Activated CD8-positive, alpha-beta memory T cell treated with anti-CD3 and anti-CD28 coated beads for 24 hours (primary cell): ENCODE data around the gene DYSF.
A peak's percentile ranks its signal among the peaks of the same experiment; 100 is the strongest.

Source experiments
- DNase-seq: peaks from one replicate; pipeline ENCODE4 v3.0.0-alpha.2; 2020

Gene DYSF

DNA sequence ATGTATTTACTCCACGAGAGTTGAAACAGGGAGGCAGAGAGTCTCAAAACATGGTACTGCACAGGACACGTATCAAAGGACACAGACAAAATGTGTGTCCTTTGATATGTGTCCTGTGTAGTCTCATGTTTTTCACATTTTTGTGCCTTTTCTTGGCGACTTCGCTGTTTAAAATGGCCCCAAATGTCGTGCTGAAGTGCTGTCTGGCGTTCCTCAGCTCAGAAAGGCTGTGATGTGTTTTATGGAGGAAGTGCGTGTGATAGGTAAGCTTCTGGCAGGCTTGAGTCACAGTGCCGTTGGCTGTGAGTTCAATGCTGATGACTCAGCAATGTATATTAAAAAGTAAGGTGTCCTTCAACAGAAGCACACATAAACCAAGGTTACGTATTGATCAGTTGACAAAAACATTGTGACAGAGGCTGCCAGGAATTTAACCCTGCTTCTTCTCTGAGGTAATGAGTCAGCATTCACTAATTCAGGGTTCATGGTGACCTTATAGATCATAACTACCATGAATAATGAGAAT lies 78.2 kb downstream of the DYSF start:
- DNase-seq, result no peak

DNA sequence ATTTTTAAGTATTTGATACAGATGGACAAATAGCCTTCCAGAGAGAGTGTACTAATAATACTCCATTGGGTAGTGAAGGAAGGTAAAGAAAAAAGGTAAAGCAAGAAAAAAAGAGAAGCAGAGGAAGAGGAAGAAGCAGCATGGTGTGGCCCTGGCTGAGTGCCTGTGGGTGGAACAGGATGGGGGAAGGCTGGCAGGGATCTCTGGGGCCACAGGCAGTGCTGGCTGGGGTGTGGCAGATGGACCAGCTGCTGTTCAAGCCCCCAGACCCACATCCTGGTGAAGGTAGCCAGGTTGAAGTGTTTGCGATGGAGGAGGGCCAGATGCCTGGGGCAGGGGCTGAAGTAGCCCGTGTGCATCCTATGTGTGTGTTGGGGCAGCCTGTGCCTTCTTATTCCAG lies 79.0 kb downstream of the DYSF start:
- DNase-seq, result no peak

DNA sequence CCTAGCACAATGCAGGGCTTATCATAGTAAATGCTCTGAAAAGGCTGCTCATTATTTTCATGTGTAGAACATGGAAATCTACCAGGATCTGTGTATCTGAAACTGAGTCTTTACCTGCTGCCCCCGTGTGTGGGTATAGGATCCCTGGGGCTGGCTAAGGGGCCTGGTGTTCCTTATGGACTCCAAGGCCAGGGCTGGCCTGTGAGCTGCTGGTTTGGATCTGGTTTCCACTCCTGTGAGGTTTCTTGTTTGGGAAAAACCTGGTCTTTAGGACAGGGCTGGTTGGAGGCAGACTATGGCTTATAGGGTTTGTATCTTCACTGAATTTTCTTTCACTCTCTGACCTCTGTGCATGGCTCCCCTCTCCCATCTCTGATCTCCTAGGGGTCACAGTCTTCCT lies 80.8 kb downstream of the DYSF start:
- no peak for DNase-seq

DNA sequence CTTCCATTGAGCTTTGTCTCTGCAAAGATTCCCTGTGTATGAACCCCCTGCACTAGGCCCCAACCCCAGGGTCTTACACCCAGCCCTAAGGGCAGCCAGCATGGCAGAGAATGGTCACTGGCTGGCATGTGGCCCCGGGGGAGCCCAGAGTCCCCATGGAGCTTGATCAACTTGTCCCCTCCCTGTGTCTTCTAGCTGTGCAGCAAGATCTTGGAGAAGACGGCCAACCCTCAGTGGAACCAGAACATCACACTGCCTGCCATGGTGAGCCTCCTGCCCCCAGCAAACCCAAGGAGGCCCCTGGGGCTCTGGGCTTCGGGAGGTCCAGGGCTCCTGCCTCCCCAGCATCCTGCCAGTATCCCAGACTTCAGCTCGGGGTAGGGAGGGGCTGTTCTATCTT lies 81.5 kb downstream of the DYSF start:
- DNase-seq, result no peak

DNA sequence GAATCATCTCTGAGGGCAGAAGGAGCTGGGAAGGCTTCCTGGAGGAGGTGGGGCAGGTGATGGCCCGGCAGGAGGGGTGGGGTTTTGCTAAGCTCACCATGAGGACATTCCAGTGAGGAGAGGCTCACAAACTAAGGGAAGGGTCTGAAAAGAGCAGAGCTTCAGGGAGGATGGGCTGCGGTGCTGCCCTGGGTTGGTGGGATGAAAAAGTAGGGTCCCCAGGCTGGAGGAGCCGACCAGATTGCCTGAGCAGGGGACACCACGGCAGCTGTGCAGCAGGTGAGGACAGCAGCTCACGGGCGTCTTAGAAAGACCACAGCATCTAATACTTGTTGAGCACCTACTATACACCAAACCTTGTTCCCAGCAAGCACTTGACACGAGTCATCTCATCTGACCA lies 82.2 kb downstream of the DYSF start:
- no peak for DNase-seq

DNA sequence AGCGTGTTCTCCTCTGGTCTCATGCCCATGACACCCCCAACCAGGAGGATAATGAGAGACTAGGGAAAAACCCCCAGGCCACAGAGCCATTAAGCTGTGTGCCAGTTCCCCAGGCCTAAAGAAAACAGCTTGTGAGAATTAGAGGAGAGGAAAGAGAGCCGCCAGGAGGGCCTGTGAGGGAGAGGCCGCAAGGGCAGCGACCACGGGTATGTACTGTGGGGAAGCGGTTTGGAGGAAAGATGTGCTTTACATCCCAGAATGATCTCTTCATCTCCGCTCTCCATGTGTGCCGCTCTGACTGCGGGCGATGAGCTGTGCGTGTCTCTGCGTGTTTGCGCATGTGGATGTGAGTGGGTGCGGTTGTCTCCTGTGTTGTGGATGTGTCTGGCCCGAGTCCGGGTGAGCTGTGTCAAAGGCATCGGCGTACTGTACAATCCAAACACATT lies 82.9 kb downstream of the DYSF start:
- DNase-seq, result no peak

DNA sequence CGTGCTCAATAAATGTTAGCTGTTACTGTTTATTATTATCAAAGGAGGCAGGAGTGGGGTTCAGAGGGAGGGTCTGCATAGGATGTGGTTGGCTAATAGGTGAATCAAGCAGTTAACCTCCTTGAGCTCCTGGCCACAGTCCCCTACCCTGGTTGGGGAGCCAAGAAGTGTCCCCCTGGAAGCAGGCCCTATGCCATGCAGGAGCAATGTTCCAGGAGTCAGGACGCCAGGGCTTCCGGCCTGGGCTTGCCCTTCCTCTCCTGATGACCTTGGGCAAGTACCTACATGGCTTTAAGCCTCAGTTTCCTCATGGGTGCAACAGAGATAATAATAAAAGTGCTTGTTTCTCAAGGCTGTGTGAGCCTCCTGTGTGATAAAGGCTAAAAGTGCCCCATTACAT lies 84.9 kb downstream of the DYSF start:
- DNase-seq, result no peak

DNA sequence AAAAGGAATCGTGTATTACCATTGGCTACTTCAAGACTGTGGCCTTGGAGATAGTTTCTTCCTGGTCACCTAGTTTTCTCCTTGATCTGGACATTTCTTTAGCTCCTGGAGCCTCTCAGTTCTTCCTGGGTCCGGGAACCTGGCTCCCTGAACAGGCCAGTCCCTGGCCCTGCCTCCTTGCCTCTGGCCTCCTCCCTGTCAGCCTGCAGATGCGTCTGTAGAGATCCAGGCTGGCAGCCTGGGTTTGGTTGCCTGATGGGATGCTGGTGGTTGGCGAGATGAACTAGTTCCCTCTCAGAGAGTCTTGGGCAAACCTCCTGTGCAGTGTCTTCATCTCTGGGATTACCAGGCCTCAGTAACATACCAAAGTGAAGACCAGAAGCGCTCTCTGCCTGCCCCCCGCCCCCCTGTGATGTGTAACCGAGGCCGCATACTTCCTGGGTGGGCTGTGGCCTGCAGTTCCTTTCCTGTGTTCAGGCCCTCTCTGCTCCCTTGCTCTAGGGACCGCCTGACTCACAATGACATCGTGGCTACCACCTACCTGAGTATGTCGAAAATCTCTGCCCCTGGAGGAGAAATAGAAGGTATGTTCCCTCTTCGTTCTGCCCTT lies 85.4 kb downstream of the DYSF start:
- DNase-seq, result no peak

DNA sequence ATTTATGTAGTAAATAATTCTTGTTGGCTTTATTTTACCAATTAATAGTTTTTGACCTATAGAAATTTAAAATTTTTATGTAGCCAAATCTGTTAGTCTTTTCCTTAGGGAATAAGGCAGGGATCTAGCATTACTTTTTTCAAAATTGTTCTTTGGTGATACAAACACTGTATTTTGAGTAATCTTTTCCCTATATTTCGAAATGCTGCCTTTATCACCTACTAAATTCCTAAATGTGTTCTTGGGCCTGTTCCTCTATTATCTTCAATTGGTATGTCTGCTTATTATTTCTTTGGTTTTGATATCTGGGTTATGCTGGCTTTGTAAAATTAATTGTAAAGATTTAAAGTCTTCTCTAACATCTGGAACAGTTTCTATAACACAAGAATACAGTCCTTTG lies 87.5 kb downstream of the DYSF start:
- no peak for DNase-seq

DNA sequence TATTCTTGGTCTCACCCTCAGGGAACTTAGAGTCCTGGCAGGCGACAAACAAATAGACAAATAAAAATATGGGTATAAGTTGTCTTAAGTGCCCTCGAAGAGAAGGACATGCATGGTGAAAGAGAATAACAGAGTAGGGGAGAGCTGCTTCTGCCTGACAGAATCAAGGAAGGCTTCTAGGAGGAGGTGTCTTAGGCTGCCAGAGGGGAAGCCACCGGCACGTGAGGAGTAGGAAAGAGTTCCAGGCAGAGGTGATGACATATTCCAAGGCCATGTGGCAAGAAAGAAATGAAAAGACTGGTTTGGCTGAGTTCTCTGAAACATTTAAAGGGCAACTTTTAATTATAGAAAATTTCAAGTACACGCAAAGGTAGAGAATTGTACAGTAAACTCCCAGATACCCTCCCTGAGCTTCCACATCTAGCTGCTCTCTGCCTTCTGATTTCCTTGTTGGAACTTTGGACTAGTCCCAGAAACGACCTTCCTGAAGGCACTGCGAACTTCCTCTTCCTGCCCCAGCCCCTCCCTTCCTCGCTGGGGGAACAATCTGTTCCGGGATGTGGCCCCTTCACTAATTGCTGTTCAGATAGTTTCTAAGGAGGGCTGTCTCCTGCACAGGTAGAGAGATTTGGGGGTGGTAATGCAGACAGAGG lies 91.7 kb downstream of the DYSF start:
- no peak for DNase-seq

DNA sequence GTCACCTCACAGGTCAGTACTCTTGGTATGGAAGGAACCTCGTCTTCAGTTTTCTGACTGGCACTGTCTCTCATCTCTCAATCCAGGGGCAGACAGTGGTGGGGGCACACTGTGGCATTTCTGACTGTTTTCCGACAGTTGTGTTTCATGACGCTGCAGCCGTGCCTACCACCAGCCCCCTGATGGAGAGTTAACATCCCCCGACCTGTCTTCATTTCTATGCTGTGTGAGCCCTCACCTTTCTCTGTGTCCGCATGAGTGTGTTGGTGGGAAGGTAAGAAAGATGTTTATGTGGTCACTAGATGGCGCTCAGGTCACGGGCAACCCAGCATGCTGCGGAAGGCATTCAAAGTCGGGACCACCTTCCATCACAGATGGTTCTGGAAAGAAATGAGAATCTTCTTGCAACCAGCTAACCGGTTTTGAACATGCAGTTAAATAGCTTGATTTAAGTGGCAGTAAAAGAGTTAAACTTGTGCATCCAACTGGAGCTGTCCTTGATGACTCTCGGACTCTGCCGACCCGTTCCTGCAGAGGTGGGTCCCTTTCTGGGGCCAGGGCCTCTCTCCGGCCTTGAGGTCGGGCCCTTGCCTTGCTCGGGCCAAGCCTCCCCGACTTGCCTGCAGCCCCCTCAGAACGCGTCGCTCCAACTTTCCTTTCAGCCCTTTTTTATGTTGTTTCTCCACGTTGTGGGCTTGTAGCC lies 92.4 kb downstream of the DYSF start:
- peak; percentile 71 for DNase-seq

DNA sequence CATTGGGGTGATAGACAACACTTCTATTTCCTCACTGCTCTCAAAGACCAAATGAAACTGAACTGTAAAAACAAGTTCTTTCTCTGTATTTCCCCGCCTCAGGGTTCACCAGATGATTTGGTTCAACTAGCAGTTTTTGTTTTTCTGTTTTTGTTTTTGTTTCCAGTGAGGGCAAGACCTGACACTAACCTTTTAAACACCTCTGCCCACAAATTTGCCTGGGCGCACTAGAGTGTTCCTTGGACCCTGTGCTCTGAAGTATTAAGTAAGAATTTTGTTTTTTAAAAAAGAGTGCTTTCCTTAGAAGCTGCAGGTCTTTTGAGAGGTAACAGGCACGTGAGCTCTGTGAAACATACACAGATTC lies 92.9 kb downstream of the DYSF start:
- no peak for DNase-seq

DNA sequence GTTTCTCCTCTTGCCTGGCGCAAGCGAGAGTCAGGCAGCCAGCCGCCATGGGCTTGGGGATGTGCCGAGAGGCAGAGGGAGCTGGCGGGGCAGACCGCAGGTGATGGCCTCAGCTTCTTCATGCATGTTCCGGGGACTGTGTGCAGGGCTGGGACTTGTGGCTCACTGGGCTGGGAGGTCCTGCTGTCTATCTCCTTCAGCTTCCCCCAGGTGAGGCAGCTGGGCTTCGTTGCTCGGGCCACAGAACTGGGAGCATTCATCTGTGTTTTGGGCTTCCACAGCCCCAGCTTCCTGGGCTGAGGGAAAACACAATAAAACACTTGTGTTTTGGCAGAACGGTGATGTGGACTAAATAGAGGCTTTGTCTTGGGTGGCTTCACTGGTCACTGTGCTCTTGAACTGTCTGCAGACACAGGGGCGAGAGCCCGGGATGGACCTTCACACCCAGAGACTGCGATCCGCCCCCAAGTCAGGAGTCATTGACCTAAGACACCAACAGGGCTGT lies 93.5 kb downstream of the DYSF start:
- no peak for DNase-seq

DNA sequence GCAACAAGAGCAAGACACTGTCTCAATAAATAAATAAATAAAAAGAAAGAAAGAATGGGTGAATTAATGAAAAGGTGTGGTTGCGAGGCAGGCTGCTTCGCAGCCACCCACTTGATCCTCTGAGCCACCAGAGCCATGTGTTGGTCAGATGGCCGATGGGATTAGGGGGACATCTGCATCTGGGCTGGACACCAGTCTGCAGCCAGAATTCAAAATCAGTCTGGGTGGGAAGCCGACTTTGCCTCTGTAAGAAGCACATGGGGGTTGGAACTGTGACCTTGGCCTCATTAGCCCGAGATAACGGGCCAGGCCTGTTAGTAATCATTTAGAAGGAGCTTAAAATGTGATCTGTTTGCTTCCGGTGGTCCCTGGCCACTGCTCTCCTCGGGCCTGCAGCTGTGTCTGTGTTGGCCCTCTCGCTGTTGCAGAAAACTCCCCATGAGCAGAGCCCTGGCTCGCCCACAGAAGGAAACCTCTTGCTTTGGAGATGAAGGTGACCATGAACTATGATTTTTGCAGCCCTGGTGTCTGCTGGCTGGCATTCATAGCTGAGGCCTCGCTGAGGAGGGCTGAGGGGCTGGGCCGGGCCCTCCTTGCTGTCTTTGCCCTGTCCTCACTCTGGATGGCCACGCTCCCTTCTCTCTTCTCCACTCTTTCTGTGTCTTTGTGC lies 94.4 kb downstream of the DYSF start:
- no peak for DNase-seq

DNA sequence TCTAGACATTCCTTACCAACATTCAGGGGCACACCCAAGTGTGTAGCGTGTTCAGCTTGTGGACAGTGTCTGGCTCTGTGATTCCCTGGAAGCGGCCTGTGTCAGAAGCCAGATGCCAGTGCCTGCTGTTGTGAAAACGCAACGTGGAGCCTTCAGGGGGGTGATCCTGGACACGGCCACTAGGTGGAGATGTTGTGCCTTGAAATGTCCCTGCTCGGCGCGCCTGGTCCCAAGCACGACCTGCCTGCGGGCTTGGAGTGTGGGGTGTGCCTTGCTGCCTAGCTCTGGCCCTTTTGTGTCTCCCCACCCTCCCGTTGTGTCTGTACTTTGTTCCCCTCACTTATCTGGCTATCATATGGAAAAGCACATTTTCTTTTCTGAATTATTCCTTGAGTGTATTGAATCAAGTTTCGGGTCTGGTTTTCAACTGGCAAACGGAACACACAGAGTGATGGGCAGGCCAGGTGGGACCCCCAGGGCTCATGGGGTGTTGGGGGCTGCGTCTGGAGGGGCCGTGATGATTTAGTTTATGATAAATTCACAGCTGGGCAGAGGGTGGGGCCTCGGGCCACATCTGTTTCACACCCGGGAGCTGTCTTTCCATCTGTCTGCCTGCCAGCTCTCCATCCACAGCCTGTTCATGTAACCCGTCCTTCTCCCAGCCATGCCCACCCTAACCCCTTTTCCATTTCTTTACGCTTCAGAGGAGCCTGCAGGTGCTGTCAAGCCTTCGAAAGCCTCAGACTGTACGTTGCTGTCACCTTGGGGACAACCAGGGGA lies 95.5 kb downstream of the DYSF start:
- peak; percentile 88 for DNase-seq

DNA sequence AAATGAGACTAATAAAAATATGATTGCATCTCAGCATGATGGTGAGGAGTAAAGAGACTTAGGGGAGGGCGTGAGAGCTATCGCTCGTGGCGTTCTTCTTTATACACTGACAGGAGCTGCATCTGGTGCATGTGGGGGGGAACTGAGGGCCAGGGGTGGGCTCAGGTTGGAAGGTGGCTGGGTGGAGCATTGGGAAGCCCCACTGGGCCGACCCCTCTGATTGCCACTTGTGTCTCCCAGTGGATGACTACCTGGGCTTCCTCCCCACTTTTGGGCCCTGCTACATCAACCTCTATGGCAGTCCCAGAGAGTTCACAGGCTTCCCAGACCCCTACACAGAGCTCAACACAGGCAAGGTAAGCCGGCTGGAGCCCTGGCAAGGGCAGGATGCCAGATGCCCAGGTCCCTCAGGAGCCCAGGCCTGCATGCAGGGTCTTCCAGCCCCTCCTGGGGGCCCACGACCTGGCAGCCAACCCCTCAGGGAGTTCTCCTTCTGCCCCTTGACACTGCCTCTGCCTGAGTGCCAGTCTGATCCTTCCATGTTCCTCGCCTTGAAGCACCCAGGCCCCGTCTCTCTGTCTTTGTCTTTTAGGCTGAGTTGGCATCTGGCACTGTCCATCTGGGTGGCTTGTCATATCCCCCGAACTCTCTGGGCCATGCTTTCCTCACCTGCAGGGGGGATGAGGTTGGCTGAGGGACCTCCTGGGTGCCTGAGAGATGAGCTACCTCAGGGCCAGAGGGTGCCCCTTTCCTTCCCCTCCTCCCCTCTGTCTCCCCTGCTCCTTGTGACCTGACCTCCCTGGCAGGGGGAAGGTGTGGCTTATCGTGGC lies 97.7 kb downstream of the DYSF start:
- no peak for DNase-seq

DNA sequence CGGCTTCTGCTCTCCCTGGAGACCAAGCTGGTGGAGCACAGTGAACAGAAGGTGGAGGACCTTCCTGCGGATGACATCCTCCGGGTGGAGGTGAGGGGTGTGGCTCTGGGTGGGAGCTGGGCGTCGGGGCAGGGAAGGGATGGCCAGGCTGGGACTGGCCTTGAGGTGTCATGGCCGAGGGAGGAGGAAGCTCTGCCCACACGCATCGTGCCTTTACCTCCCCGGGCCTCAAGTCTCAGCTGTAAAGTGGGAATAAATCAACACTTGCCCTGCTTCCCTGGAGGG lies 98.2 kb downstream of the DYSF start:
- no peak for DNase-seq

DNA sequence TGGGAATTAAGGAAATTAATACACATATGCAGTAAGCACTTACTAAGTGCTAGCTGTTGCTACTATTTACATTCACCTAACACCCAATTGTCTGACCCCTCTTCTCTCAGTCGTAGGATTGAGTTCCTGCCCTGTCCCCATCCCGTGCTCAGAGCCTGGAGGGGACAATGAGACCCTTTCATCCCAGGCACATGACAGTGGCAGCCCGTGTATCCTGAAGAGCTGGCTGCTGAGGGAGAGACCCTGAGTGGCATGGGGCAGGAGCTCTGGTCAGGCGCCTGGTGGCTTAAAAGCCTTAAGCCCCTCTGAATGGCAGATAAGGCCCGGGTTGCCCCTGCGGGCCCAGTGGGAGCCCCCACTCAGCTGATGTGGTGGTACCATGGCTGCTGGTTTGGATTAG lies 99.0 kb downstream of the DYSF start:
- no peak for DNase-seq

DNA sequence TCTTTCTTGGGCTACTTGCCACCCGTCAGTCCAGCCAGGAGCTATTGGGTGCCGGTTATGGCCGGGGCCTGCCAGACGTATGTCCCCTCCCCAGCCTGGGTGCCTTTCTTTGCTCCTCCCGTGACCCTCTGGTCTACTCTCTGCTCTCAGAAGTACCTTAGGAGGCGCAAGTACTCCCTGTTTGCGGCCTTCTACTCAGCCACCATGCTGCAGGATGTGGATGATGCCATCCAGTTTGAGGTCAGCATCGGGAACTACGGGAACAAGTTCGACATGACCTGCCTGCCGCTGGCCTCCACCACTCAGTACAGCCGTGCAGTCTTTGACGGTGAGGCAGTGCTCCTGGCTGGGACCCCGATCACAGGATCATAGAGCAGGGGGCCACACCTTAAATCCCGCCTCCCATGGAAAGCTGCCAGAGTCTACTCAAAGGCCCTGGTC lies 99.5 kb downstream of the DYSF start:
- no peak for DNase-seq

DNA sequence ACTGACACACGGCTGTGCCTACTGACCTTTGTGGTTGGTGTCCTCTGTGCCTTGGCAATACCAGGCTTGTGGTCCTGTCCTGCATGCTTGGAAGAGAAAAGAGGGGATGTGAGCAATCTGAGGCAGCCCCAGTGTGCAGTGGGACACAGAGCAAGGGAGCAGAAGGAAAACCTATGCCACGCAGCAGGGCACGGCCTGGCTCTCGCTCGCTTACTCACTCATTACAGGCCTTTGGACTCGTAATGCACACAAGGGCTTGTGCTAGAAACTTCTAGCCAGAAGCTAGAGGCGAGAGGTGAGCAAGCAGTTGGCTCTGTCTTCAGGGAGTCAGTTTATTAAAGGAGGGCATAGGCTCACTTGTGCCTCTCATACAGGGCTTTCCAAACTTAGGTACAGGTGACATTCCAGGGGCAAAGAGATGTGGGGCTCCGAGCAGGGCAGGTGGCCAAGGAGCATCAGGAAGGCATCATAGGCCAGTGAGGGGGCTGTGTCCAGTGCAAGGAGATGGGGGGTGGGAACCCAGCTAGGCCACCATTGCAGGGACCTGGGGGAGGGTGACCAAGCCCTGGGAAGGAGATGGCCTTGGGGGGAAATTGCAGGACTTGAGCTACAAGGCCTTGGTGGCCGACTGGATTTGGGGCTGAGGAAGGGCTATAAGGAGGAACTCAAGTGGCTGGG lies 100.8 kb downstream of the DYSF start:
- DNase-seq, result no peak

DNA sequence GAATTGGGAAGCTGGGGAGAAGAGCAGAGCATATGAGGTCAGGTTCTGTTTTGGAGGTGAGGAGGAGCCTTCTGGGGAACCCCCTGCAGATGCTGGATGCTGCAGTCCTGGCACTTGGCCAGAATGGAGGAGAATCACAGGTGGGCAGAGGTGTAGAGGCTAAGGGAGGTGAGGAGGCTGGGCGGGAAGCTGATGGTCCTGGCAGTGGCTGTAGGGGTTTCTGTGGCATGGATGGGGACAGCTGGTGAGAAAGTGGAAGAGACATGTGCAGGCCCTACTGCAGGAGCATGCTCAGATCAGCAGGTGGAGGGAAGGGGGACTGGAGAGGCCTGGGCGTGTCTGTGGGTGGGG lies 101.3 kb downstream of the DYSF start:
- no peak for DNase-seq
